H9 (cell line): Measurements from ENCODE around the gene MAGEA12. TPM values are rescaled to one million over a fixed set of nuclear protein-coding genes. Genes with fewer than 3 reads are reported as not detected.

ENCODE experiments used
- DNase-seq: peaks from one replicate; pipeline ENCODE4 v3.0.0-alpha.2; 2017
- H2AFZ ChIP-seq: one replicate; pipeline ENCODE4 v1.6.1; 2013; ENCODE audit warnings: mild to moderate bottlenecking, low read length, control low read depth, moderate library complexity
- H2AK5ac ChIP-seq: 2 replicates; pipeline ENCODE4 v1.6.1; 2013; ENCODE audit warnings: low read length, control low read depth, mixed read lengths; ENCODE audit not compliant: insufficient read length
- H2BK120ac ChIP-seq: one replicate; pipeline ENCODE4 v1.6.1; 2013; ENCODE audit warnings: low read depth, mild to moderate bottlenecking, low read length, control low read depth, inconsistent platforms; ENCODE audit not compliant: poor library complexity, severe bottlenecking
- H2BK12ac ChIP-seq: 2 replicates; pipeline ENCODE4 v1.6.1; 2013; ENCODE audit warnings: low read length, control low read depth, mixed read lengths, low read depth; ENCODE audit not compliant: insufficient read length
- H2BK15ac ChIP-seq: 2 replicates; pipeline ENCODE4 v1.6.1; 2013; ENCODE audit warnings: low read depth, low read length, control low read depth
- H2BK20ac ChIP-seq: one replicate; pipeline ENCODE4 v1.6.1; 2013; ENCODE audit warnings: low read depth, mild to moderate bottlenecking, low read length, control low read depth, inconsistent platforms; ENCODE audit not compliant: poor library complexity, severe bottlenecking
- H2BK5ac ChIP-seq: 2 replicates; pipeline ENCODE4 v1.6.1; 2013; ENCODE audit warnings: low read length, control low read depth, mixed read lengths; ENCODE audit not compliant: insufficient read length
- H3K14ac ChIP-seq: 2 replicates; pipeline ENCODE4 v1.6.1; 2013; ENCODE audit warnings: low read length, control low read depth; ENCODE audit not compliant: insufficient read depth
- H3K18ac ChIP-seq: 2 replicates; pipeline ENCODE4 v1.6.1; 2013; ENCODE audit warnings: low read depth, mild to moderate bottlenecking, mixed read lengths, low read length, control low read depth; ENCODE audit not compliant: insufficient read length
- H3K23ac ChIP-seq: 2 replicates; pipeline ENCODE4 v1.6.1; 2013; ENCODE audit warnings: low read length, control low read depth, mixed read lengths, low read depth; ENCODE audit not compliant: insufficient read length
- H3K23me2 ChIP-seq: 2 replicates; pipeline ENCODE4 v1.6.1; 2013; ENCODE audit warnings: low read depth, mild to moderate bottlenecking, mixed read lengths, low read length, control low read depth; ENCODE audit not compliant: insufficient read length, poor library complexity, severe bottlenecking
- H3K27ac ChIP-seq: 2 replicates; pipeline ENCODE4 v1.5.1; 2013; ENCODE audit warnings: low read length, control low read depth, mixed read lengths, low read depth; ENCODE audit not compliant: insufficient read length
- H3K27me3 ChIP-seq: 2 replicates; pipeline ENCODE4 v1.6.1; 2013; ENCODE audit warnings: low read length, control low read depth, inconsistent platforms; ENCODE audit not compliant: insufficient read depth
- H3K4ac ChIP-seq: 2 replicates; pipeline ENCODE4 v1.6.1; 2013; ENCODE audit warnings: low read depth, mild to moderate bottlenecking, control low read depth, inconsistent platforms, low read length, moderate library complexity
- H3K4me1 ChIP-seq: 2 replicates; pipeline ENCODE4 v1.6.1; 2013; ENCODE audit warnings: low read length, control low read depth, inconsistent platforms; ENCODE audit not compliant: insufficient read depth
- H3K4me2 ChIP-seq: 2 replicates; pipeline ENCODE4 v1.6.1; 2013; ENCODE audit warnings: low read length, control low read depth, mixed read lengths; ENCODE audit not compliant: insufficient read length, insufficient read depth
- H3K56ac ChIP-seq: 2 replicates; pipeline ENCODE4 v1.6.1; 2013; ENCODE audit warnings: low read depth, mild to moderate bottlenecking, mixed read lengths, low read length, control low read depth; ENCODE audit not compliant: insufficient read length
- H3K79me1 ChIP-seq: 2 replicates; pipeline ENCODE4 v1.6.1; 2013; ENCODE audit warnings: low read depth, mild to moderate bottlenecking, moderate library complexity, low read length, control low read depth, inconsistent platforms; ENCODE audit not compliant: insufficient read depth, poor library complexity, severe bottlenecking
- H3K79me2 ChIP-seq: 2 replicates; pipeline ENCODE4 v1.6.1; 2013; ENCODE audit warnings: low read length, control low read depth, inconsistent platforms; ENCODE audit not compliant: insufficient read depth
- H3K9ac ChIP-seq: 2 replicates; pipeline ENCODE4 v1.6.1; 2013; ENCODE audit warnings: low read length, control low read depth, mixed read lengths; ENCODE audit not compliant: insufficient read length; ENCODE audit errors: extremely low read depth
- H3K9me3 ChIP-seq: one replicate; pipeline ENCODE4 v1.6.1; 2013; ENCODE audit warnings: low read depth, low read length, inconsistent platforms; ENCODE audit not compliant: control insufficient read depth
- H3T11ph ChIP-seq: one replicate; pipeline ENCODE4 v1.6.1; 2013; ENCODE audit warnings: mild to moderate bottlenecking, low read length, control low read depth, inconsistent platforms
- H4K20me1 ChIP-seq: one replicate; pipeline ENCODE4 v1.6.1; 2013; ENCODE audit not compliant: control insufficient read depth, insufficient read length, insufficient read depth
- H4K5ac ChIP-seq: 2 replicates; pipeline ENCODE4 v1.6.1; 2013; ENCODE audit warnings: low read depth, mild to moderate bottlenecking, mixed read lengths, low read length, control low read depth; ENCODE audit not compliant: insufficient read length
- H4K8ac ChIP-seq: replicated peaks from 2 replicates; pipeline ENCODE4 v1.6.1; 2013; ENCODE audit warnings: low read length, control low read depth, mixed read lengths, low read depth; ENCODE audit not compliant: insufficient read length
- H4K91ac ChIP-seq: 2 replicates; pipeline ENCODE4 v1.6.1; 2013; ENCODE audit warnings: low read depth, mild to moderate bottlenecking, moderate library complexity, mixed read lengths, low read length, control low read depth; ENCODE audit not compliant: insufficient read length
- H3K27ac Mint-ChIP-seq, 3 experiments: 2 replicates in 2 of 3; 3 replicates in 1 of 3; pipeline ENCODE4 v1.8.0; 2020 to 2021; ENCODE audit warnings: mixed read lengths in 3 of 3, mild to moderate bottlenecking in 1 of 3, moderate library complexity in 1 of 3
- H3K27me3 Mint-ChIP-seq: 2 replicates; pipeline ENCODE4 v1.8.0; 2021; ENCODE audit warnings: low read depth, mild to moderate bottlenecking, moderate library complexity, mixed read lengths
- H3K36me3 Mint-ChIP-seq, 3 experiments: 2 replicates in 2 of 3; 3 replicates in 1 of 3; pipeline ENCODE4 v1.8.0; 2020 to 2021; ENCODE audit warnings: low read depth in 3 of 3, mixed read lengths in 3 of 3; ENCODE audit not compliant: insufficient read depth in 1 of 3
- H3K4me1 Mint-ChIP-seq, 2 experiments: 2 replicates each; pipeline ENCODE4 v1.8.0; 2020; ENCODE audit warnings: mixed read lengths in 2 of 2
- H3K4me3 Mint-ChIP-seq, 2 experiments: 2 replicates in 1 of 2; 3 replicates in 1 of 2; pipeline ENCODE4 v1.8.0; 2020 to 2021; ENCODE audit warnings: mild to moderate bottlenecking in 2 of 2, mixed read lengths in 2 of 2, moderate library complexity in 1 of 2
- H3K9me3 Mint-ChIP-seq, 2 experiments: 2 replicates in 1 of 2; 3 replicates in 1 of 2; pipeline ENCODE4 v1.8.0; 2020; ENCODE audit warnings: mild to moderate bottlenecking in 2 of 2, mixed read lengths in 2 of 2, moderate library complexity in 1 of 2
- WGBS: extraction: QIAGEN DNeasy Blood & Tissue Kit; methylation state at CpG from one replicate; pipeline ENCODE4 v1.1.7; 2013; ENCODE audit warnings: missing lambda C conversion rate, low lambda C conversion rate, mixed read lengths; ENCODE audit not compliant: insufficient read length; ENCODE audit errors: extremely low coverage; 5-methylcytosine and 5-hydroxymethylcytosine counted together
- total RNA-seq: library from RNA; stranded (reverse); gene quantifications from 2 replicates; pipeline ENCODE4 v1.2.1, GENCODE V29; 2021
- TF ChIP-seq, protein P1 (sequence below): fragments of 200-600 bp; sonication (generic); conservative IDR thresholded peaks from 3 replicates; pipeline ENCODE4 v1.8.0; 2021; ENCODE audit warnings: antibody characterized with exemption, mild to moderate bottlenecking

Gene MAGEA12
- total RNA-seq, 1 experiment from 2014 or later = not detected

DNA sequence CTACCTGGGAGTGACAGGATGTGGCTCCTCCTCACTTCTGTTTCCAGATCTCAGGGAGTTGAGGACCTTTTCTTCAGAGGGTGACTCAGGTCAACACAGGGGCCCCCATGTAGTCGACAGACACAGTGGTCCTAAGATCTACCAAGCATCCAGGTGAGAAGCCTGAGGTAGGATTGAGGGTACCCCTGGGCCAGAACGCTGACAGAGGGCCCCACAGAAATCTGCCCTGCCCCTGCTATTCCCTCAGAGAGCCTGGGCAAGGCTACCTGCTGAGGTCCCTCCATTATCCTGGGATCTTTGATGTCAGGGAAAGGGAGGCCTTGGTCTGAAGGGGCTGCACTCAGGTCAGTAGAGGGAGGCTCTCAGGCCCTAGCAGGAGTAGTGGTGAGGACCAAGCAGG is 1.5 kb downstream of the MAGEA12 start:
- no peak for DNase-seq
- Mint-ChIP-seq H3K9me3 (peaks cover 58 to 77% of the 10 kb centered on the region in 2 experiments), H3K27ac (no peak overlapping the region), H3K27me3 (peaks cover 7% of the 10 kb centered on the region), H3K4me3 (no peak overlapping the region), H3K4me1 (no peaks in the 10 kb centered on the region), H3K36me3 (peaks cover 0 to 2% (median 0%) of the 10 kb centered on the region in 3 experiments; a peak in 2 of 7 replicates)
- Histone ChIP-seq H3K4ac (no peak overlapping the region), H2BK12ac (no peak overlapping the region), H2AFZ (no peak overlapping the region), H3K14ac (no peak overlapping the region), H3K27me3 (no peaks in the 10 kb centered on the region), H3T11ph (no peak overlapping the region), H4K8ac (no peak overlapping the region), H2BK5ac (no peak overlapping the region), H2AK5ac (no peak overlapping the region), H4K20me1 (no peaks in the 10 kb centered on the region), H3K79me1 (no peaks in the 10 kb centered on the region), H2BK120ac (no peak overlapping the region), H3K4me2 (no peak overlapping the region), H3K23me2 (no peaks in the 10 kb centered on the region), H3K23ac (no peak overlapping the region), H3K9me3 (peaks cover 4% of the 10 kb centered on the region), H3K9ac (no peak overlapping the region), H2BK20ac (no peak overlapping the region), H3K27ac (no peak overlapping the region), H3K4me1 (no peaks in the 10 kb centered on the region), H3K18ac (no peak overlapping the region), H3K79me2 (no peaks in the 10 kb centered on the region), H4K5ac (no peak overlapping the region), H4K91ac (no peak overlapping the region), H2BK15ac (no peak overlapping the region), H3K56ac (no peak overlapping the region)
- WGBS = no CpG with 5 or more reads among the region's 2 CpGs
- TF ChIP-seq, protein P1, sequence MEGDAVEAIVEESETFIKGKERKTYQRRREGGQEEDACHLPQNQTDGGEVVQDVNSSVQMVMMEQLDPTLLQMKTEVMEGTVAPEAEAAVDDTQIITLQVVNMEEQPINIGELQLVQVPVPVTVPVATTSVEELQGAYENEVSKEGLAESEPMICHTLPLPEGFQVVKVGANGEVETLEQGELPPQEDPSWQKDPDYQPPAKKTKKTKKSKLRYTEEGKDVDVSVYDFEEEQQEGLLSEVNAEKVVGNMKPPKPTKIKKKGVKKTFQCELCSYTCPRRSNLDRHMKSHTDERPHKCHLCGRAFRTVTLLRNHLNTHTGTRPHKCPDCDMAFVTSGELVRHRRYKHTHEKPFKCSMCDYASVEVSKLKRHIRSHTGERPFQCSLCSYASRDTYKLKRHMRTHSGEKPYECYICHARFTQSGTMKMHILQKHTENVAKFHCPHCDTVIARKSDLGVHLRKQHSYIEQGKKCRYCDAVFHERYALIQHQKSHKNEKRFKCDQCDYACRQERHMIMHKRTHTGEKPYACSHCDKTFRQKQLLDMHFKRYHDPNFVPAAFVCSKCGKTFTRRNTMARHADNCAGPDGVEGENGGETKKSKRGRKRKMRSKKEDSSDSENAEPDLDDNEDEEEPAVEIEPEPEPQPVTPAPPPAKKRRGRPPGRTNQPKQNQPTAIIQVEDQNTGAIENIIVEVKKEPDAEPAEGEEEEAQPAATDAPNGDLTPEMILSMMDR = no peak
